Neural progenitor cell (in vitro differentiated cells): ENCODE results near the gene RPL10.
"Not testable (repeated sequence)": the region's sequence is repeated elsewhere in the genome, so short reads cannot be mapped to it uniquely, and the experiment has no call there.

Experiments
- CTCF ChIP-seq: fragments of 200-600 bp; sonication (generic); IDR thresholded peaks from 2 replicates; pipeline ENCODE4 v1.5.1; 2017; ENCODE audit warnings: antibody characterized with exemption, mild to moderate bottlenecking
- EZH2 ChIP-seq: fragments of 200-600 bp; sonication (generic); IDR thresholded peaks from 2 replicates; pipeline ENCODE4 v1.6.1; 2017; ENCODE audit warnings: antibody characterized with exemption, mild to moderate bottlenecking, moderate library complexity

- not testable (repeated sequence) for TF ChIP-seq CTCF, EZH2
Observed at GRCh38 chrX:154388094-154388493, 10.1 kb upstream of the RPL10 start.
